Right lobe of liver (tissue), 6 donors: Measurements from ENCODE around the gene CCNE1. TPM values are rescaled to one million over a fixed set of nuclear protein-coding genes. Genes with fewer than 3 reads are reported as not detected.
"Not testable (repeated sequence)": the region's sequence is repeated elsewhere in the genome, so short reads cannot be mapped to it uniquely, and the experiment has no call there.

ENCODE experiments used
- ATAC-seq, 4 donors: fragments of 200-7000 bp; cut with Tn5 transposase; one replicate each; pipeline ENCODE4 v1.9.1; 2020; ENCODE audit warnings: mild to moderate bottlenecking in 4 of 4, moderate library complexity in 4 of 4
- DNase-seq, 3 donors: peaks; one replicate each; pipeline ENCODE4 v3.0.0-alpha.2; 2020
- H3K27ac ChIP-seq, 3 donors: fragments of 200-600 bp; one replicate each; pipeline ENCODE4 v1.8.0; 2022
- H3K27me3 ChIP-seq, 2 donors: fragments of 200-600 bp; one replicate each; pipeline ENCODE4 v1.8.0; 2022
- H3K36me3 ChIP-seq, 4 donors: fragments of 200-600 bp; sonication (generic) in 1 of 4; one replicate each; pipeline versions ENCODE4 v1.5.1 to v1.8.0; 2017 to 2022; ENCODE audit warnings: control low read depth in 1 of 4
- H3K4me1 ChIP-seq, 4 donors: fragments of 200-600 bp; sonication (generic) in 1 of 4; one replicate each; pipeline versions ENCODE4 v1.5.1 to v1.8.0; 2017 to 2022; ENCODE audit warnings: control low read depth in 1 of 4
- H3K4me3 ChIP-seq, 3 donors: fragments of 200-600 bp; one replicate each; pipeline ENCODE4 v1.8.0; 2022
- H3K9me3 ChIP-seq, 4 donors: fragments of 200-600 bp; sonication (generic) in 1 of 4; one replicate each; pipeline versions ENCODE4 v1.5.1 to v1.8.0; 2017 to 2022; ENCODE audit warnings: control low read depth in 1 of 4
- POLR2A ChIP-seq: fragments of 450-650 bp; IDR thresholded peaks from one replicate; pipeline ENCODE4 v1.6.1; 2017; ENCODE audit warnings: antibody characterized with exemption, mild to moderate bottlenecking
- WGBS: methylation state at CpG from one replicate; pipeline ENCODE4 v1.1.6; 2018; ENCODE audit warnings: low coverage, low lambda C conversion rate; ENCODE audit not compliant: insufficient coverage; ENCODE audit errors: missing lambda C conversion rate; 5-methylcytosine and 5-hydroxymethylcytosine counted together
- intact Hi-C, 2 donors: fragments of 100-400 bp; cut with DNase I; formaldehyde crosslinking; loops; one replicate each; pipeline versions ENCODE4 v1.11.2 to v1.14.1; 2022
- total RNA-seq, 6 experiments: library from RNA; depleted of rRNA in 2 of 6; stranded (reverse); fragments of >200 nt in 2 of 6; fragmentation: NEBNext Ultra II Directional in 3 of 6; extraction: Animal tissue kit (Norgen Biotek cat#: 25700) in 3 of 6; gene quantifications; one replicate each; pipeline versions ENCODE4 v1.1.0 to v1.2.4, GENCODE V29; 2016 to 2023
- TF ChIP-seq, protein P1 (sequence below), 4 donors: fragments of 200-600 bp in 3 of 4; fragments of 450-650 bp in 1 of 4; IDR thresholded peaks; one replicate each; pipeline versions ENCODE4 v1.5.1 to v1.8.0; 2016 to 2022; ENCODE audit warnings: antibody characterized with exemption in 4 of 4, mild to moderate bottlenecking in 2 of 4
- donor health status: DM: no; HTN: yes; CAD: no.
- donor health status: DM: no; HTN: no; CAD: no.
- donor health status: DM: no; HTN: no; CAD: no.
- donor health status: DM: no; HTN: yes; CAD: no.
- donor health status: DM: no; HTN: yes; CAD: no.

CCNE1 gene
- total RNA-seq, 6 experiments from 2014 or later: 0.26 to 2.2 (median 0.90) TPM

DNA sequence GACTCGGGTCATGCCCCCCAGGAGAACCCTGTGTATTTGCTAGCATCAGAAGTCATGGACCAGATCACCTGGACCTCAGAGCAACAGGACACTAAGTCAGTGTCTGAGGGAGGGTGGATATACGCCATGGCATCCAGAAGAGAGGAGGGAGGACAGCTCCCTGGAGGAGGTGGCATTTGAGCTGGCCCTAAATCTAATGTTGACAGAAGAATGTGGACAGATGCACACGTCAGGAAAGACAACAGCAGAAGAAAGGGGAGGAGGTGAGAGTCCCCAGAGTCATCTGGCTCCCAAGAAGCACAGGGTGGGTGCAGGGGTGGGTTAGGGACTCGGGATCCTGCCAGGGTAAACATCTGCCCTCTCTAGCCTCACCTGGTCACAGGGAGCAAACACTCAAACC lies 24.5 kb upstream of the CCNE1 start:
- H3K27me3 ChIP-seq: no peaks in the 10 kb centered on the region
- TF ChIP-seq POLR2A: no peak
- TF ChIP-seq, protein P1, sequence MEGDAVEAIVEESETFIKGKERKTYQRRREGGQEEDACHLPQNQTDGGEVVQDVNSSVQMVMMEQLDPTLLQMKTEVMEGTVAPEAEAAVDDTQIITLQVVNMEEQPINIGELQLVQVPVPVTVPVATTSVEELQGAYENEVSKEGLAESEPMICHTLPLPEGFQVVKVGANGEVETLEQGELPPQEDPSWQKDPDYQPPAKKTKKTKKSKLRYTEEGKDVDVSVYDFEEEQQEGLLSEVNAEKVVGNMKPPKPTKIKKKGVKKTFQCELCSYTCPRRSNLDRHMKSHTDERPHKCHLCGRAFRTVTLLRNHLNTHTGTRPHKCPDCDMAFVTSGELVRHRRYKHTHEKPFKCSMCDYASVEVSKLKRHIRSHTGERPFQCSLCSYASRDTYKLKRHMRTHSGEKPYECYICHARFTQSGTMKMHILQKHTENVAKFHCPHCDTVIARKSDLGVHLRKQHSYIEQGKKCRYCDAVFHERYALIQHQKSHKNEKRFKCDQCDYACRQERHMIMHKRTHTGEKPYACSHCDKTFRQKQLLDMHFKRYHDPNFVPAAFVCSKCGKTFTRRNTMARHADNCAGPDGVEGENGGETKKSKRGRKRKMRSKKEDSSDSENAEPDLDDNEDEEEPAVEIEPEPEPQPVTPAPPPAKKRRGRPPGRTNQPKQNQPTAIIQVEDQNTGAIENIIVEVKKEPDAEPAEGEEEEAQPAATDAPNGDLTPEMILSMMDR (IDR thresholded peaks at IDR 0.05): no peak
- intact Hi-C loops: no loop called here
- no peaks in the 10 kb centered on the region for H3K9me3 ChIP-seq
- no peak overlapping the region for H3K27ac ChIP-seq
- no peak overlapping the region for H3K4me3 ChIP-seq
- ATAC-seq: no peak
- no peaks in the 10 kb centered on the region for H3K4me1 ChIP-seq
- DNase-seq: no peak
- H3K36me3 ChIP-seq: no peaks in the 10 kb centered on the region
- 42% methylated on average over 3 of the region's 4 CpGs for WGBS

DNA sequence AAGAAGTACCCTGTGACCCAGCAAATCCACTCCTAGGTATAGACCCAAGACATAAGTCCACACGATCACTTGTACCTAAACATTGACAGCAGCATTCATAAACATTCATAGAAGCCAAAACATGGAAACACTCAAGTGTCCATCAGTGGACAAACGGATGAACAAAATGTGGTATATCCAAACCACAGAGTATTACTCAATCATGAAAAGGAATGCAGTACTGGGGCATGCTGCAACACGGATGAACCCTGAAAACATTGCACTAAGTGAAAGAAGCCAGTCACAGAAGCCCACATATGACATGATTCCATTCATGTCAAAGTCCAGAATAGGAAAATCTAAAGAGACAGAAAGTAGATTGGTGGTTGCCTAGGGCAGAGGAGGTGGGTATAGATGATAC lies 22.8 kb upstream of the CCNE1 start:
- intact Hi-C loops: no loop called here
- Histone ChIP-seq H3K27me3 (no peaks in the 10 kb centered on the region), H3K27ac (no peak overlapping the region), H3K9me3 (no peaks in the 10 kb centered on the region), H3K36me3 (no peaks in the 10 kb centered on the region), H3K4me3 (no peak overlapping the region), H3K4me1 (no peaks in the 10 kb centered on the region)
- ATAC-seq (no peak), DNase-seq (no peak)
- TF ChIP-seq, protein P1 (IDR thresholded peaks at IDR 0.05): no peak
- TF ChIP-seq POLR2A: no peak
- 74% methylated on average over 3 of the region's 3 CpGs for WGBS

DNA sequence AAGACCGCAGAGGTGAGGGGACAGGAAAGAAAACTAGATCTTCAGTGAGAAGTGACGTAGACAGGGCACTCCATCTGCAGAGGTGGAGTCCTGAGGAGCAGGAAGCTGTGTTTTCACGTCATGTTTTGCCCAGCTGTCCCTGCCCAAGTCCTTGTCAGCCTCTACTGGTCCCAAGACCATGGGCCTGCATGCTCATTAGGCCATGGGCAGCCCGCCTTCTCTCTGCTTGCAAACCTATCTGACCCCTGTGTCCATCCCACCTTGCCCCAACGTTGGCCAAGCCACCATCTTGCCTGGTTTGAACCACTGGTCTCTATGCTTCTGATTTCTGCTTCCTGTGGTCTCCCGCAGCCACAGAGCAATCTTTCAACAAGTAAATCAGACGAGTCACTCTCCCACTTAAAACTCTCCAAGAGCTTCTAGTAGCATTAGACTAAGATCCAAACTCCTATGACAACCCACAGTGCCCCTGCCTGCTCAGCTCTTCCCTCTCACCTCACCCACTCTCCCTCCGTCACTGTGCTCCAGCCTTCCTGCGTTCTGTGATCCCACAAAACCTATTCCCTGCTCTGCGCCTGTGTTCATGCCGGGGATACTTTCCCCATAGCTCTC lies 18.6 kb upstream of the CCNE1 start:
- DNase-seq (peak in 1 of 3 donors; percentile 21), ATAC-seq (no peak)
- Histone ChIP-seq H3K4me3 (no peak overlapping the region), H3K36me3 (no peaks in the 10 kb centered on the region), H3K27ac (no peak overlapping the region), H3K9me3 (no peaks in the 10 kb centered on the region), H3K27me3 (no peaks in the 10 kb centered on the region), H3K4me1 (no peaks in the 10 kb centered on the region)
- 77% methylated on average over 7 of the region's 11 CpGs for WGBS
- intact Hi-C loops: no loop called here
- TF ChIP-seq POLR2A: no peak
- TF ChIP-seq, protein P1 (IDR thresholded peaks at IDR 0.05): no peak

DNA sequence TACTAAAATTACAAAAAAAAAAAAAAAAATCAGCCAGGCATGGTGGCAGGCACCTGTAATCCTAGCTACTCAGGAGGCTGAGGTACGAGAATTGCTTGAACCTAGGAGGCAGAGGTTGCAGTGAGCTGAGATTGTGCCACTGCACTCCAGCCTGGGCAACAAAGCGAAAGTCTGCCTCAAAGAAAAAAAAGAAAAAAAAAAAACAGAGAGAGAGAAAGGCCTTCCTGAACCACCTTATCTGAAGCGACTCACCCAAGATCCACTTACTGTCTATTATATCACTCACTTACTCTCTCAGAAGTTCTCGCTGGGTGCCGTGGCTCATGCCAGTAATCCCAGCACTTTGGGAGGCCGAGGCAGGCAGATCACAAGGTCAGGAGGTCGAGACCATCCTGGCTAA lies 17.3 kb upstream of the CCNE1 start:
- DNase-seq, intact Hi-C loops, ATAC-seq, H3K36me3 ChIP-seq, H3K4me3 ChIP-seq, H3K27ac ChIP-seq, H3K27me3 ChIP-seq, H3K9me3 ChIP-seq, H3K4me1 ChIP-seq: not testable (repeated sequence)
- WGBS: 81% methylated on average over 6 of the region's 7 CpGs

DNA sequence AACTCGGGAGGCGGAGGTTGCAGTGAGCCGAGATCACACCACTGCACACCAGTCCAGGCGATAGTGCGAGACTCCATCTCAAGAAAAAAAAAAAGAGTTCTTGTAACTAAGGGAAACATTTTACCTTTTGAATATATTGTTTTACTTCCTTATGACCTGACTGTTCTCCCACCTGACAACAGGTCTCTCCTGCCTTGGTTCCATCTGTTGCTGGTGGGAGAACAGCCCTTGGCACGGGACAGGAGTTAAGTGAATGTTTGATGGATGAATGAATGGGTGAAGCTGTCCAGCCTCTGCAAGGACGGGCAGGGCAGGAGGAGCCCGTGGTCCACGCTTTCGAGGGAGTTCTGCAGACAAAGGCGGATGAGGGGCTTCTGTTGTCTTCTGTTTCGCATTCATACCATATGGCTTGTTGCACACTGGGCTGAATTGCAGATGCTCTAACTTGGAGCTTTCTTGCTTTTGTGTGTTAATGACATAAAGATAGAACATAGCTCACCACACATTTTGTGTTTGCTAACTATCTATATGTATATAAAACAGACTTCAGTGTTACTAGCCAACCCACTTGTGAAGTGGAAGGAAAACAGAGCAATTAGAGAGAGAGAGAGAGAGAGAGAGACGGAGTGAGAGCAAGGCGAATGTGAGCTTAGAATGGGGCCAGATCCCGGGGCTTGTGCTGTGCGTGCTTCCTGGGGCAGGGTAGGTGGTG lies 16.2 kb upstream of the CCNE1 start:
- Histone ChIP-seq H3K27me3 (no peaks in the 10 kb centered on the region), H3K27ac (no peak overlapping the region), H3K36me3 (no peaks in the 10 kb centered on the region), H3K4me1 (no peaks in the 10 kb centered on the region), H3K4me3 (no peak overlapping the region), H3K9me3 (no peaks in the 10 kb centered on the region)
- 82% methylated on average over 10 of the region's 16 CpGs for WGBS
- no peak for TF ChIP-seq POLR2A
- TF ChIP-seq, protein P1 (IDR thresholded peaks at IDR 0.05): no peak
- intact Hi-C loops: no loop called here
- ATAC-seq (no peak), DNase-seq (no peak)
